CMK (cell line): ENCODE results near the gene ARL4A.
"Not testable (repeated sequence)": the region's sequence is repeated elsewhere in the genome, so short reads cannot be mapped to it uniquely, and the experiment has no call there.

Source experiments
- DNase-seq: peaks from one replicate; pipeline ENCODE4 v3.0.0-alpha.2; 2010; ENCODE audit warnings: low read depth

ARL4A gene

GRCh38 chr7:12670000-12670729 is 17.3 kb upstream of the ARL4A start:
- no peak for DNase-seq

- no peak for DNase-seq
These were observed 16.5 kb upstream of the ARL4A start for GRCh38 chr7:12670743-12671520.

- DNase-seq = not testable (repeated sequence)
These were observed 14.0 kb upstream of the ARL4A start for GRCh38 chr7:12673436-12673835.

- DNase-seq = no peak
These were observed 13.4 kb upstream of the ARL4A start for GRCh38 chr7:12674053-12674452.

GRCh38 chr7:12674861-12675260 is 12.6 kb upstream of the ARL4A start:
- DNase-seq = no peak

- no peak for DNase-seq
These were observed 3.5 kb upstream of the ARL4A start for GRCh38 chr7:12683678-12684585.

- DNase-seq = no peak
These were observed 2.7 kb upstream of the ARL4A start for GRCh38 chr7:12684733-12685132.

- no peak for DNase-seq
These were observed 1.9 kb upstream of the ARL4A start for GRCh38 chr7:12685550-12685949.

- DNase-seq = peak; percentile 81
These were observed 1.1 kb upstream of the ARL4A start for GRCh38 chr7:12686234-12686890.

GRCh38 chr7:12687718-12688171 is 312 bp downstream of the ARL4A start:
- no peak for DNase-seq

GRCh38 chr7:12688485-12689170 is 1.2 kb downstream of the ARL4A start:
- DNase-seq = not testable (repeated sequence)

GRCh38 chr7:12689451-12689850 is 2.0 kb downstream of the ARL4A start:
- DNase-seq = no peak

GRCh38 chr7:12690041-12690878 is 2.8 kb downstream of the ARL4A start:
- DNase-seq = no peak

- DNase-seq = not testable (repeated sequence)
These were observed 4.0 kb downstream of the ARL4A start for GRCh38 chr7:12691388-12691787.

- DNase-seq = no peak
These were observed 4.6 kb downstream of the ARL4A start for GRCh38 chr7:12692035-12692434.

GRCh38 chr7:12692479-12693259 is 5.2 kb downstream of the ARL4A start:
- no peak for DNase-seq

GRCh38 chr7:12694817-12695216 is 7.4 kb downstream of the ARL4A start:
- DNase-seq = no peak

GRCh38 chr7:12695965-12696364 is 8.5 kb downstream of the ARL4A start:
- no peak for DNase-seq

- no peak for DNase-seq
These were observed 11.9 kb downstream of the ARL4A start for GRCh38 chr7:12699299-12699698.
